GM12864 (cell line): Measurements from ENCODE around the gene BICDL1.

ENCODE experiments used
- DNase-seq: peaks from one replicate; pipeline ENCODE4 v3.0.0-alpha.2; 2011; ENCODE audit warnings: low read depth
- H3K4me3 ChIP-seq: 2 replicates; pipeline ENCODE4 v1.5.1; 2011; ENCODE audit warnings: mild to moderate bottlenecking, low read depth, low read length, control low read depth
- CTCF ChIP-seq: IDR thresholded peaks from 2 replicates; pipeline ENCODE4 v1.5.1; 2011; ENCODE audit warnings: low read depth, mild to moderate bottlenecking, moderate library complexity, low read length, control low read depth, inconsistent platforms; ENCODE audit errors: missing control alignments

BICDL1 gene

DNA sequence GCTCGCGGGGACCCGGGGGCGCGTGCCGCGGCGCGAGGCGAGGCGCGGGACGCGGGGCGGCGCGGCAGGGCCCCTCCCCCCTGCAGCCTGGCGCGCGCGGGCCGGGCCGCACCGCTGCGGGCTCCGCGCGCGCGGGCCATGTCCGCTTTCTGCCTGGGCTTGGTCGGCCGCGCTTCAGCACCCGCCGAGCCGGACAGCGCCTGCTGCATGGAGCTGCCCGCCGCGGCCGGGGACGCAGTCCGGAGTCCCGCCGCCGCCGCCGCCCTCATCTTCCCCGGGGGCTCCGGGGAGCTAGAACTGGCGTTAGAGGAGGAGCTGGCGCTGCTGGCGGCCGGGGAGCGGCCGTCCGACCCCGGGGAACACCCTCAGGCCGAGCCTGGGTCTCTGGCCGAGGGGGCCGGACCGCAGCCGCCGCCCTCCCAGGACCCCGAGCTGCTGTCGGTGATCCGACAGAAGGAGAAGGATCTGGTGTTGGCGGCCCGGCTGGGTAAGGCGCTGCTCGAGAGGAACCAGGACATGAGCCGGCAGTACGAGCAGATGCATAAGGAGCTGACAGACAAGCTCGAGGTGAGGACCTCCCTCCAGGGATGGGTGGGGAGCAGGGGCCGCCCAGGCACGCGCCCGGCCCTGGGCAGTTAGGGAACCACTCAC, 820 bp downstream of the BICDL1 start:
- TF ChIP-seq CTCF, result no peak
- peak overlapping the region; percentile 58 for H3K4me3 ChIP-seq
- DNase-seq, result no peak

DNA sequence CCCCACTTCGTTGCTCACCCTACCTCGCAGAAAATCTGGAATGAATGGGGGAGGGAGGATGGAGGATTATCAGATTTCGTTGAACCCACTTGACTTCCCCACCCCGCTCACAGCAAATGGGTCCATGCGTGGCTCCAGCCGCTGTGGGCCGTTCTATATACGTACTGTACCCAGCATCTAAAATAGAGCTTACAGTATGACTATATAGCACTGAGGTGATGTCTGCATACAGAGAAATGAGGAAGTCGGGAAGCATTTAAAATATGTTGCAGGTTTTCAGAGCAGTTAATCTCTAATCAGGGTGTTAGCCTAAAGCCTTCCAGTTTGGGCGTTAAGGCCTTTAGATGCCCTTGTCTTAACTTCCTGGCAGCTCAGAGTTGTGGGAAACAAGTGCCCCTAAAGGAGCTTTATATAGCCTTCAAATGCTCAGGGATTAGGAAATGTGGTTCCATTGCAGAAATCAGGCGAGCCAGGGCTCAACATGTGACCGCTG, 1.4 kb downstream of the BICDL1 start:
- TF ChIP-seq CTCF, result no peak
- peak overlapping the region; percentile 58 for H3K4me3 ChIP-seq
- DNase-seq, result no peak

- DNase-seq, result no peak
- no peak for TF ChIP-seq CTCF
- no peak overlapping the region for H3K4me3 ChIP-seq
Measured at GRCh38 chr12:119992129-119992705, 3.2 kb downstream of the BICDL1 start.

- H3K4me3 ChIP-seq, result no peak overlapping the region
- DNase-seq, result no peak
- no peak for TF ChIP-seq CTCF
Measured at GRCh38 chr12:119994892-119995658, 6.0 kb downstream of the BICDL1 start.

GRCh38 chr12:119996417-119996816, 7.4 kb downstream of the BICDL1 start:
- no peak for TF ChIP-seq CTCF
- H3K4me3 ChIP-seq, result no peak overlapping the region
- DNase-seq, result no peak

- no peak for DNase-seq
- no peak overlapping the region for H3K4me3 ChIP-seq
- no peak for TF ChIP-seq CTCF
Measured at GRCh38 chr12:119998471-119999245, 9.6 kb downstream of the BICDL1 start.
